HepG2 (cell line): Measurements from ENCODE around the gene MYOZ1. TPM values are rescaled to one million over a fixed set of nuclear protein-coding genes. Genes with fewer than 3 reads are reported as not detected.

Source experiments
- ATAC-seq: fragments of 200-7000 bp; cut with Tn5 transposase; 3 replicates; pipeline ENCODE4 v1.9.1; 2020; ENCODE audit warnings: mild to moderate bottlenecking, moderate library complexity
- BruUV-seq: library from RNA; stranded (reverse); fragments of 400-500 nt; replicated peaks from 2 replicates; lab custom pipeline; 2021; lab: Mats Ljungman, UMichigan
- CTCF ChIA-PET: fragments of 300-600 bp; formaldehyde crosslinking; extraction: SDS; loops from one replicate; lab custom pipeline; 2021; ENCODE audit warnings: low total read pairs, inconsistent platforms, low intra/inter-chr PET ratio; lab: Yijun Ruan, JAX
- POLR2A ChIA-PET: fragments of 350-600 bp; sonication (Branson Sonifier 250); formaldehyde crosslinking; loops from one replicate; lab custom pipeline; 2020; ENCODE audit warnings: antibody characterized with exemption, inconsistent platforms; lab: Yijun Ruan, JAX
- DNase-seq: peaks from one replicate; pipeline ENCODE4 v3.0.0-alpha.2; 2015; ENCODE audit warnings: low spot score
- FAIRE-seq: peaks from 3 replicates; lab custom pipeline; 2011; peaks lifted over from hg19 to GRCh38; lab: Jason Lieb, UNC
- H2AFZ ChIP-seq: one replicate; pipeline ENCODE4 v1.6.1; 2011; ENCODE audit warnings: low read length, inconsistent platforms
- H3K27ac ChIP-seq: fragments of 300-600 bp; 3 replicates; pipeline ENCODE4 v1.8.0; 2011; ENCODE audit warnings: mixed run types, mild to moderate bottlenecking, mixed read lengths, low read length, inconsistent platforms; ENCODE audit not compliant: insufficient read depth; ENCODE audit errors: extremely low read length
- H3K27me3 ChIP-seq, 2 experiments: fragments of 200-600 bp in 1 of 2; 2 replicates in 1 of 2; 3 replicates in 1 of 2; pipeline versions ENCODE4 v1.6.0 to v1.8.0; 2011; ENCODE audit warnings: low read length in 2 of 2, mild to moderate bottlenecking in 2 of 2, moderate library complexity in 2 of 2, inconsistent platforms in 1 of 2; ENCODE audit not compliant: insufficient read depth in 2 of 2, control insufficient read depth in 1 of 2
- H3K36me3 ChIP-seq, 2 experiments: fragments of 200-600 bp in 1 of 2; replicated peaks in 1 of 2; 2 replicates in 1 of 2; 3 replicates in 1 of 2; pipeline versions ENCODE4 v1.5.1 to v1.8.0; 2011; ENCODE audit warnings: low read length in 2 of 2, inconsistent platforms in 1 of 2; ENCODE audit not compliant: insufficient read depth in 2 of 2, control insufficient read depth in 1 of 2
- H3K4me1 ChIP-seq: 2 replicates; pipeline ENCODE4 v1.5.1; 2012; ENCODE audit warnings: low read length, inconsistent platforms; ENCODE audit not compliant: insufficient read depth
- H3K4me2 ChIP-seq: 2 replicates; pipeline ENCODE4 v1.6.0; 2011; ENCODE audit warnings: low read depth, low read length, inconsistent platforms
- H3K4me3 ChIP-seq, 3 experiments: fragments of 200-600 bp in 1 of 3; sonication (generic), shearing (Covaris generic) in 1 of 3; replicated peaks in 1 of 3; 2 replicates each; pipeline ENCODE4 v1.5.1; 2011 to 2016; ENCODE audit warnings: low read length in 3 of 3, inconsistent platforms in 2 of 3, low read depth in 2 of 3, mild to moderate bottlenecking in 2 of 3, control low read depth in 1 of 3, mixed read lengths in 1 of 3; ENCODE audit not compliant: insufficient read depth in 1 of 3
- H3K79me2 ChIP-seq: one replicate; pipeline ENCODE4 v1.6.1; 2011; ENCODE audit warnings: low read length, inconsistent platforms; ENCODE audit not compliant: insufficient read depth
- H3K9ac ChIP-seq: 2 replicates; pipeline ENCODE4 v1.6.0; 2011; ENCODE audit warnings: mild to moderate bottlenecking, low read depth, low read length, inconsistent platforms; ENCODE audit not compliant: insufficient read depth
- H3K9me3 ChIP-seq: 2 replicates; pipeline ENCODE4 v1.5.1; 2012; ENCODE audit warnings: mild to moderate bottlenecking, low read length
- H4K20me1 ChIP-seq: 2 replicates; pipeline ENCODE4 v1.6.0; 2011; ENCODE audit warnings: inconsistent platforms, mild to moderate bottlenecking, low read length, moderate library complexity; ENCODE audit not compliant: insufficient read depth
- CTCF ChIP-seq: sonication (generic); formaldehyde crosslinking; IDR thresholded peaks from 2 replicates; pipeline ENCODE4 v1.5.0; 2020; ENCODE audit warnings: mild to moderate bottlenecking, missing genetic modification reagents, moderate library complexity
- HOXD1 ChIP-seq: sonication (generic); formaldehyde crosslinking; IDR thresholded peaks from 2 replicates; pipeline ENCODE4 v1.5.0; 2020; ENCODE audit warnings: missing genetic modification reagents
- PCBP1 ChIP-seq: fragments of 200-400 bp; formaldehyde crosslinking; IDR thresholded peaks from 2 replicates; pipeline ENCODE4 v1.6.1; 2017; ENCODE audit warnings: mild to moderate bottlenecking, low read depth, low read length, borderline replicate concordance
- SATB2 ChIP-seq: sonication (generic); formaldehyde crosslinking; IDR thresholded peaks from 2 replicates; pipeline ENCODE4 v1.5.0; 2020; ENCODE audit warnings: missing genetic modification reagents
- THAP9 ChIP-seq: sonication (generic); formaldehyde crosslinking; IDR thresholded peaks from 2 replicates; pipeline ENCODE4; 2020; ENCODE audit warnings: missing genetic modification reagents, mild to moderate bottlenecking, borderline replicate concordance
- ZBTB10 ChIP-seq: sonication (generic); formaldehyde crosslinking; IDR thresholded peaks from 2 replicates; pipeline ENCODE4 v1.4.0; 2020; ENCODE audit warnings: missing genetic modification reagents, borderline replicate concordance
- ZNF136 ChIP-seq: sonication (generic); formaldehyde crosslinking; IDR thresholded peaks from 2 replicates; pipeline ENCODE4 v1.8.1; 2022; ENCODE audit warnings: low read depth, mild to moderate bottlenecking, moderate library complexity, missing genetic modification reagents
- ZNF501 ChIP-seq: sonication (generic); formaldehyde crosslinking; IDR thresholded peaks from 2 replicates; pipeline ENCODE4 v1.5.1; 2020; ENCODE audit warnings: mild to moderate bottlenecking, moderate library complexity, missing genetic modification reagents
- ZNF709 ChIP-seq: sonication (generic); formaldehyde crosslinking; IDR thresholded peaks from 2 replicates; pipeline ENCODE4 v1.5.0; 2020; ENCODE audit warnings: mild to moderate bottlenecking, missing genetic modification reagents
- ZNF883 ChIP-seq: sonication (generic); formaldehyde crosslinking; IDR thresholded peaks from 2 replicates; pipeline ENCODE4 v1.5.1; 2020; ENCODE audit warnings: mild to moderate bottlenecking, missing genetic modification reagents; ENCODE audit errors: not compliant biosample characterization
- WGBS: methylation state at CpG from one replicate; pipeline ENCODE4 v1.1.6; 2017; ENCODE audit warnings: low lambda C conversion rate; 5-methylcytosine and 5-hydroxymethylcytosine counted together
- in situ Hi-C: cut with HindIII; loops from 2 replicates; pipeline ENCODE4 v1.10.0; 2017; ENCODE audit warnings: low pct_unique_long_range_greater_than_20kb; ENCODE audit not compliant: extremely low pct_ligation_motif_present
- intact Hi-C: fragments of 100-400 bp; cut with micrococcal nuclease; formaldehyde crosslinking; loops from one replicate; pipeline ENCODE4 v1.10.0; 2022; ENCODE audit not compliant: unreplicated experiment
- polyA plus RNA-seq, 8 experiments: library from polyadenylated mRNA; depleted of rRNA in 3 of 8; stranded (reverse) in 7 of 8; unstranded in 1 of 8; fragments of >200 nt; fragmentation: Illumina TruSeq in 4 of 8; extraction: Trizol in 4 of 8; gene quantifications; 2 replicates each; pipeline versions ENCODE4 v1.2.1 to v1.2.3, GENCODE V29; 2011 to 2016; ENCODE audit warnings: low read depth in 4 of 8, missing spikeins in 1 of 8, mixed read lengths in 1 of 8; ENCODE audit not compliant: insufficient read depth in 1 of 8
- total RNA-seq, 5 experiments: library from RNA; depleted of rRNA; stranded (reverse); fragments of >200 nt; fragmentation: Illumina TruSeq; extraction: Trizol; gene quantifications; 2 replicates each; pipeline ENCODE4 v1.2.3, GENCODE V29; 2016; ENCODE audit warnings: low read depth in 1 of 5

Gene MYOZ1
- total and polyA plus RNA-seq, 2 of the 13 experiments (the other 11 are each of a cell fraction or from before 2014, with no cell fraction given): not detected

GRCh38 chr10:73625884-73626752 lies 15.2 kb downstream of the MYOZ1 start (continued):
- no peak for TF ChIP-seq ZNF136 (CRISPR knock-in tag)
- TF ChIP-seq SATB2 (CRISPR knock-in tag): no peak
- TF ChIP-seq ZNF501 (CRISPR knock-in tag): peak; percentile 84
- TF ChIP-seq HOXD1 (CRISPR knock-in tag): no peak

- BruUV-seq: no TSS peak
- POLR2A ChIA-PET: interaction anchor here (0.7 to 2.6 kb wide), 19 partner anchors 8 to 215 kb away, joined by 3 to 13 read pairs (median 4); partner anchors contain the start of genes PPP3CB and USP54
- Histone ChIP-seq H3K36me3 (no peaks in the 10 kb centered on the region), H3K27me3 (no peaks in the 10 kb centered on the region; a peak in 1 of 5 replicates), H3K27ac (peak overlapping the region; percentile 77), H3K9ac (peak overlapping the region; percentile 99), H3K79me2 (peaks cover 23% of the 10 kb centered on the region), H3K9me3 (no peaks in the 10 kb centered on the region), H4K20me1 (no peaks in the 10 kb centered on the region), H2AFZ (peak overlapping the region; percentile 84), H3K4me1 (peaks cover 47% of the 10 kb centered on the region), H3K4me2 (peak overlapping the region; percentile 77), H3K4me3 (peak overlapping the region; percentile 75 to 92 (median 89))
- CTCF ChIA-PET: no interaction called here
- DNase-seq (no peak), ATAC-seq (peak; percentile 80), FAIRE-seq (no peak)
- intact Hi-C loops: loop anchor here (2.0 to 5.0 kb wide), 2 partner anchors 38 to 213 kb away; partner anchors contain the start of gene ANXA7
- in situ Hi-C loops: loop anchor here (25.0 kb wide), 1 partner anchor 363 kb away; the partner anchor contains the start of gene MRPS16
- 2% methylated on average over 46 of the region's 46 CpGs for WGBS
- TF ChIP-seq THAP9 (CRISPR knock-in tag) (0 out of 2 replicates have a peak, but pooled peaks have one; percentile 27), CTCF (CRISPR knock-in tag) (0 out of 2 replicates have a peak, but pooled peaks have one; percentile 11), ZNF883 (CRISPR knock-in tag) (no peak), ZNF709 (0 out of 2 replicates have a peak, but pooled peaks have one; percentile 20), PCBP1 (0 out of 2 replicates have a peak, but pooled peaks have one; percentile 41), ZBTB10 (CRISPR knock-in tag) (peak; percentile 89)
Observed at GRCh38 chr10:73625004-73625883, 16.0 kb downstream of the MYOZ1 start.
